ENCODE data around the gene CDH11.

CDH11 gene

GRCh38 chr16:65034915-65035314 is 86.9 kb downstream of the CDH11 start:
- no peak for DNase-seq (ENCODE audit: low read depth)

GRCh38 chr16:65032387-65032786 is 89.5 kb downstream of the CDH11 start:
- peak; percentile 44 for DNase-seq (ENCODE audit: low read depth)

GRCh38 chr16:65024767-65025178 is 97.1 kb downstream of the CDH11 start:
- DNase-seq (ENCODE audit: low read depth): peak; percentile 77

- DNase-seq (ENCODE audit: low read depth): no peak
These were observed 98.1 kb downstream of the CDH11 start for GRCh38 chr16:65023802-65024201.

- no peak for DNase-seq (ENCODE audit: low read depth)
These were observed 99.8 kb downstream of the CDH11 start for GRCh38 chr16:65021852-65022595.

GRCh38 chr16:65016754-65017153 is 105.1 kb downstream of the CDH11 start:
- DNase-seq (ENCODE audit: low read depth): no peak

GRCh38 chr16:65015599-65015998 is 106.3 kb downstream of the CDH11 start:
- no peak for DNase-seq (ENCODE audit: low read depth)

- peak; percentile 92 for DNase-seq (ENCODE audit: low read depth)
These were observed 109.5 kb downstream of the CDH11 start for GRCh38 chr16:65012357-65012756.

GRCh38 chr16:65010125-65010524 is 111.7 kb downstream of the CDH11 start:
- no peak for DNase-seq (ENCODE audit: low read depth)

- DNase-seq (ENCODE audit: low read depth): peak; percentile 42
These were observed 116.2 kb downstream of the CDH11 start for GRCh38 chr16:65005696-65006095.

GRCh38 chr16:65004570-65004969 is 117.3 kb downstream of the CDH11 start:
- DNase-seq (ENCODE audit: low read depth): no peak

- DNase-seq (ENCODE audit: low read depth): no peak
These were observed 118.2 kb downstream of the CDH11 start for GRCh38 chr16:65003621-65004020.

- DNase-seq (ENCODE audit: low read depth): peak; percentile 98
These were observed 119.6 kb downstream of the CDH11 start for GRCh38 chr16:65002265-65002664.

GRCh38 chr16:65000654-65001053 is 121.2 kb downstream of the CDH11 start:
- no peak for DNase-seq (ENCODE audit: low read depth)

GRCh38 chr16:64997751-64998150 is 124.1 kb downstream of the CDH11 start:
- no peak for DNase-seq (ENCODE audit: low read depth)

- DNase-seq (ENCODE audit: low read depth): no peak
These were observed 124.7 kb downstream of the CDH11 start for GRCh38 chr16:64997121-64997520.

- no peak for DNase-seq (ENCODE audit: low read depth)
These were observed 125.2 kb downstream of the CDH11 start for GRCh38 chr16:64996641-64997040.

GRCh38 chr16:64993464-64993863 is 128.4 kb downstream of the CDH11 start:
- DNase-seq (ENCODE audit: low read depth): no peak

- peak; percentile 25 for DNase-seq (ENCODE audit: low read depth)
These were observed 130.9 kb downstream of the CDH11 start for GRCh38 chr16:64991001-64991400.

GRCh38 chr16:64990101-64990500 is 131.8 kb downstream of the CDH11 start:
- peak; percentile 23 for DNase-seq (ENCODE audit: low read depth)

GRCh38 chr16:64989050-64989449 is 132.8 kb downstream of the CDH11 start:
- no peak for DNase-seq (ENCODE audit: low read depth)

- DNase-seq (ENCODE audit: low read depth): peak; percentile 90
These were observed 137.9 kb downstream of the CDH11 start for GRCh38 chr16:64983963-64984362.

- DNase-seq (ENCODE audit: low read depth): no peak
These were observed 138.6 kb downstream of the CDH11 start for GRCh38 chr16:64983231-64983630.

- peak; percentile 37 for DNase-seq (ENCODE audit: low read depth)
These were observed 139.3 kb downstream of the CDH11 start for GRCh38 chr16:64982581-64982980.

Measured in EH (cell line).